ENCODE measurements around the gene HELT.
"Not testable (repeated sequence)": the region's sequence is repeated elsewhere in the genome, so short reads cannot be mapped to it uniquely, and the experiment has no call there.

HELT gene

GRCh38 chr4:184994623-184995010, 23.7 kb upstream of the HELT start:
- TF ChIP-seq ZNF76 (tag by site-specific recombination; IDR thresholded peaks at IDR 0.05; ENCODE audit: borderline replicate concordance, low read depth) (no peak), ZBTB7A (tag by site-specific recombination; IDR thresholded peaks at IDR 0.05; ENCODE audit: low read depth) (no peak), ZNF221 (tag by site-specific recombination; IDR thresholded peaks at IDR 0.05; ENCODE audit: borderline replicate concordance) (no peak), PATZ1 (tag by site-specific recombination; IDR thresholded peaks at IDR 0.05) (no peak), ZNF394 (tag by site-specific recombination; IDR thresholded peaks at IDR 0.05; ENCODE audit: borderline replicate concordance) (no peak), ZNF558 (tag by site-specific recombination; IDR thresholded peaks at IDR 0.05) (no peak), ZNF549 (tag by site-specific recombination; IDR thresholded peaks at IDR 0.05) (no peak), ZNF777 (tag by site-specific recombination; IDR thresholded peaks at IDR 0.05; ENCODE audit: borderline replicate concordance) (no peak)
- H3K27ac ChIP-seq (ENCODE audit: extremely low read depth, low read depth, low read length) = no peak overlapping the region
- ChIA-PET CTCF (interaction anchor here (0.7 kb wide), 1 partner anchor 274 kb away, joined by 3 read pairs; no protein-coding TSS in a partner anchor), POLR2A (no interaction called here)
- no peaks in the 10 kb centered on the region for H3K4me1 ChIP-seq (ENCODE audit: control insufficient read depth, insufficient read depth, low read length)
- no peak overlapping the region for H3K4me3 ChIP-seq (ENCODE audit: low read depth, low read length)
- H3K9me3 ChIP-seq (ENCODE audit: control insufficient read depth, insufficient read depth, low read depth, low read length) = no peaks in the 10 kb centered on the region
- no peaks in the 10 kb centered on the region for H3K36me3 ChIP-seq (ENCODE audit: control insufficient read depth in 2 of 2, insufficient read depth in 1 of 2, low read length in 2 of 2)

- H3K36me3 ChIP-seq (ENCODE audit: control insufficient read depth in 2 of 2, insufficient read depth in 1 of 2, low read length in 2 of 2); H3K4me3 ChIP-seq (ENCODE audit: low read depth, low read length); H3K27ac ChIP-seq (ENCODE audit: extremely low read depth, low read depth, low read length); POLR2A ChIA-PET; CTCF ChIA-PET; H3K9me3 ChIP-seq (ENCODE audit: control insufficient read depth, insufficient read depth, low read depth, low read length); H3K4me1 ChIP-seq (ENCODE audit: control insufficient read depth, insufficient read depth, low read length): not testable (repeated sequence)
- TF ChIP-seq ZNF146 (tag by site-specific recombination; IDR thresholded peaks at IDR 0.05) = peak; percentile 90
Measured at GRCh38 chr4:184997656-184998055, 20.6 kb upstream of the HELT start.

GRCh38 chr4:185002784-185003183, 15.5 kb upstream of the HELT start:
- no peaks in the 10 kb centered on the region for H3K36me3 ChIP-seq (ENCODE audit: control insufficient read depth in 2 of 2, insufficient read depth in 1 of 2, low read length in 2 of 2)
- CTCF ChIA-PET = interaction anchor here (0.7 to 3.1 kb wide), 2 partner anchors 24 to 93 kb away, joined by 3 to 38 read pairs; no protein-coding TSS in a partner anchor
- no peak overlapping the region for H3K27ac ChIP-seq (ENCODE audit: extremely low read depth, low read depth, low read length)
- no peaks in the 10 kb centered on the region for H3K4me1 ChIP-seq (ENCODE audit: control insufficient read depth, insufficient read depth, low read length)
- TF ChIP-seq ZNF626 (tag by site-specific recombination; IDR thresholded peaks at IDR 0.05) = no peak
- no peak for TF ChIP-seq ZNF266 (tag by site-specific recombination; IDR thresholded peaks at IDR 0.05; ENCODE audit: low read depth)
- TF ChIP-seq GLIS1 (tag by site-specific recombination; IDR thresholded peaks at IDR 0.05) = no peak
- no peak for TF ChIP-seq ZBTB44 (tag by site-specific recombination; IDR thresholded peaks at IDR 0.05)
- no peak for TF ChIP-seq ZNF148 (tag by site-specific recombination; IDR thresholded peaks at IDR 0.05; ENCODE audit: borderline replicate concordance)
- TF ChIP-seq YY1 (tag by site-specific recombination; IDR thresholded peaks at IDR 0.05) = no peak
- TF ChIP-seq HOXD13 (CRISPR knock-in tag; IDR thresholded peaks at IDR 0.05; ENCODE audit: borderline replicate concordance) = no peak
- H3K4me3 ChIP-seq (ENCODE audit: low read depth, low read length) = no peak overlapping the region
- POLR2A ChIA-PET = no interaction called here
- no peaks in the 10 kb centered on the region for H3K9me3 ChIP-seq (ENCODE audit: control insufficient read depth, insufficient read depth, low read depth, low read length)

Measured in HEK293 (cell line).